MG63 (cell line): Measurements from ENCODE around the gene APBA2. TPM values are rescaled to one million over a fixed set of nuclear protein-coding genes. Genes with fewer than 3 reads are reported as not detected.

Source experiments
- DNase-seq: peaks from one replicate; pipeline ENCODE4 v3.0.0-alpha.2; 2020
- H3K27me3 ChIP-seq: fragments of 250-450 bp; sonication (Bioruptor Pico); 2 replicates; pipeline ENCODE4 v1.5.1; 2020; ENCODE audit warnings: mild to moderate bottlenecking, moderate library complexity
- H3K36me3 ChIP-seq: fragments of 250-450 bp; sonication (Bioruptor Pico); 2 replicates; pipeline ENCODE4 v1.5.1; 2020; ENCODE audit warnings: mild to moderate bottlenecking, moderate library complexity
- H3K4me3 ChIP-seq: fragments of 250-450 bp; sonication (Bioruptor Pico); 2 replicates; pipeline ENCODE4 v1.5.1; 2020; ENCODE audit warnings: mild to moderate bottlenecking, moderate library complexity
- H3K9me3 ChIP-seq: fragments of 250-450 bp; sonication (Bioruptor Pico); 2 replicates; pipeline ENCODE4 v1.5.1; 2020; ENCODE audit warnings: mild to moderate bottlenecking, moderate library complexity
- total RNA-seq: library from RNA; depleted of rRNA; stranded (reverse); fragments of >200 nt; shearing (Covaris generic); gene quantifications from 2 replicates; pipeline ENCODE4 v1.2.3, GENCODE V29; 2014; ENCODE audit warnings: low replicate concordance

The APBA2 gene
- total RNA-seq, 1 experiment from 2014 or later: 28.0 TPM

DNA sequence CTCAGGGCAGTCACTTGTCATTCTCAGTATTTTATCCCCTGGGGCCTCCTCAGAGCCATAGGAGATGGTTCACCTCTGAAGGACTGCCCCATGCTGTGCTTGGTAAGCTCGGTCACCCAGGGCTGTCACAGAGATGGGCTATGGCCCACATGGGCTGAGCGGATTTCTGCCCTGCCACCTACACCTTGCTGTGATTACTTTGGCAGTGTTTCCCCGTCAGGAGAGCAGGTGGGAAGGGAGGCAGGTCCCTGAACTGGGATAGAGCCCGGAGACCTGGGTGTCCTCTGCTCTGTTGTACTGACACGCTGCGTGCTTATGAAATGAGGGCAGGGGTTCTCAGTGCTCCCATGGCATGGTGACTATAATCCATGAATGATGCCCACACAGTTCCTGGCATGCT lies 48.9 kb downstream of the APBA2 start:
- Histone ChIP-seq H3K36me3 (no peaks in the 10 kb centered on the region), H3K27me3 (no peaks in the 10 kb centered on the region), H3K4me3 (no peak overlapping the region), H3K9me3 (no peaks in the 10 kb centered on the region)
- DNase-seq: no peak

GRCh38 chr15:28935316-28935715 lies 49.5 kb downstream of the APBA2 start:
- H3K36me3 ChIP-seq: no peaks in the 10 kb centered on the region
- DNase-seq: no peak
- H3K4me3 ChIP-seq: no peak overlapping the region
- no peaks in the 10 kb centered on the region for H3K9me3 ChIP-seq
- H3K27me3 ChIP-seq: no peaks in the 10 kb centered on the region

DNA sequence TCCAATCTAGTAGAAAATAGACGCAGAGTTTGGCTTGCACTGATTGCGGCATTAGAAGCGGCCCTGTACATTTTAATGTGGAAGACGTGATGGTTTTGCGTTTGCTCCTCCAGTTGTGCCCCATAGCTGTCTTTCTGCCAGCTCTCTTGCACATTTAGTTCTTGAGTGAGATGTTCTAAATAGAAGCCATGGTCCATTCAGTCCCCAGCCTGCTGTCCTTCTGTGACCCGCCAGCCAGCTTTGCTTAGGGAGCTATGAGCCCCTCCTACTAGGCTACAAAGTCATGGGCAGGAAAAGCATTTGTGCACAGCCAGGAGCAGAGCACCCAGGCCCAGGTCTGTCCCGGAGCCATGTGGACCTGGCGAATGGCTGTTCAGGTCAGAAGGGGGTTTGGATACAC lies 50.3 kb downstream of the APBA2 start:
- no peaks in the 10 kb centered on the region for H3K9me3 ChIP-seq

GRCh38 chr15:28936481-28936881 lies 50.7 kb downstream of the APBA2 start:
- no peaks in the 10 kb centered on the region for H3K9me3 ChIP-seq
- no peaks in the 10 kb centered on the region for H3K36me3 ChIP-seq
- no peak overlapping the region for H3K4me3 ChIP-seq
- no peak for DNase-seq
- H3K27me3 ChIP-seq: no peaks in the 10 kb centered on the region

More for the DNA sequence above, 50.3 kb downstream of the APBA2 start:
- DNase-seq: no peak
- no peaks in the 10 kb centered on the region for H3K36me3 ChIP-seq
- no peaks in the 10 kb centered on the region for H3K27me3 ChIP-seq
- no peak overlapping the region for H3K4me3 ChIP-seq

GRCh38 chr15:28937271-28937670 lies 51.5 kb downstream of the APBA2 start:
- no peak for DNase-seq
- no peaks in the 10 kb centered on the region for H3K9me3 ChIP-seq

DNA sequence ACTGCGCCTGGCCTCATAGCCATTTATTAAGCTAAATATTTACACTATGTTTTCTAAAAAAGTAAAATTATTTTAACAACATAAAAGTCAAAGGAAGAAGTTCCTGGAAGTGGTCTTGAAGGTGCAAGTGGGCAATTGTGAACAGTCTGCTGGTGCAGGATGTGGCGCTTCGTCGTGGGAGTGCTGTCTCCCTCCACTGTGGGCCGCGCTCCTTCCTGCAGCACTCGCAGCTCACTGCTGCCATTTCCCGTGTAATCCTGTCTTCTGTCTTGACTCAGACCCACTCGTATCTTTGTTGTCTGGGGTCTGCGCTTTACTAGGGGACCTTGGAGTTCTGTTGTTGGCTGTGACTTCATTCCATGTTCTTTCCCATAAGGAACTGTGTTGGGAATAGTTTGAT lies 56.3 kb downstream of the APBA2 start:
- Histone ChIP-seq H3K4me3 (no peak overlapping the region), H3K27me3 (no peaks in the 10 kb centered on the region), H3K9me3 (no peaks in the 10 kb centered on the region), H3K36me3 (no peaks in the 10 kb centered on the region)
- DNase-seq: no peak

More at GRCh38 chr15:28937271-28937670, 51.5 kb downstream of the APBA2 start:
- H3K27me3 ChIP-seq: no peaks in the 10 kb centered on the region
- H3K4me3 ChIP-seq: no peak overlapping the region
- H3K36me3 ChIP-seq: no peaks in the 10 kb centered on the region

DNA sequence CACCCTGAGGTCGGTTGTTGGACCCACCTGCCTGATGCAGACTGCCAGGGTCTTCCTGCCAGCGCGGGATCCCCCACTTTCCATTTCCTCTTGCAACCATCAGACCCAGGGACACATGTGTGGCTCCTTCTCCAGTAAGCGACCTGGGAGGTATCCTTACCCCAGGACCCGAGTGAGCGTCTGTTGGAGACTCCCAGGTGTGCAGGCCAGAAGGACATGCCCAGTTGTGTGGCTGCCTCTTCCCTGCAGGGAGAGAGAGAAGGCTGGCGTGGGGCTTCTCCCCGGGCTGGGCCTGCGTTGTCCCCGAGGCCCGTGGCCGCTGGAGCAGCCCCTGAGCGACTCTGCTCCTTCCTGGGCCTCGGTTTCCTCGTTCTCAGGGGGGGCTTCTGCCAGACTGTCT lies 56.8 kb downstream of the APBA2 start:
- no peaks in the 10 kb centered on the region for H3K27me3 ChIP-seq
- no peaks in the 10 kb centered on the region for H3K36me3 ChIP-seq
- H3K4me3 ChIP-seq: no peak overlapping the region
- no peak for DNase-seq
- no peaks in the 10 kb centered on the region for H3K9me3 ChIP-seq

- no peaks in the 10 kb centered on the region for H3K27me3 ChIP-seq
- no peak for DNase-seq
- H3K36me3 ChIP-seq: no peaks in the 10 kb centered on the region
- no peak overlapping the region for H3K4me3 ChIP-seq
- no peaks in the 10 kb centered on the region for H3K9me3 ChIP-seq
Measured at GRCh38 chr15:28943146-28943545, 57.4 kb downstream of the APBA2 start.

- DNase-seq: no peak
- H3K4me3 ChIP-seq: no peak overlapping the region
Measured at GRCh38 chr15:28943611-28944230, 57.9 kb downstream of the APBA2 start.

DNA sequence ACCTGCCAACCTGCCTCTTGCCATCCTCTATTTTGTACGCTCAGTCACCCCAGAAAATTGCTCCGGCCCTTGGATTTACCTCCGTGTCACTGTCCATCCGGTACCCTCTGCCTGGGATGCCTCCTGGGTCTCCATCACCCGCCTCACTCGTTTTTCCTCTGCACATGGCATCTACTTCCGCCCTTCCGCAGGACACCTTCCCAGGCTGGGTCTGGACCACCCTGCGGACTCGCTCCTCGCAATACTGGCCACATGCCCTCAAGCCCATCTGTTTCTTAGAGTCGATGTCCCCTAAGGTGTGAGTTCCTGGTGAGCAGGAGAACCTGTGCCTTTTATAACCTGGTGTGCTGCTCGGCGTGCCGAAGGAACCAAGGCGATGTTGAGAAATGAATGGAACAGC lies 58.5 kb downstream of the APBA2 start:
- H3K4me3 ChIP-seq: no peak overlapping the region
- no peaks in the 10 kb centered on the region for H3K36me3 ChIP-seq
- H3K27me3 ChIP-seq: no peaks in the 10 kb centered on the region
- no peaks in the 10 kb centered on the region for H3K9me3 ChIP-seq
- no peak for DNase-seq

More at GRCh38 chr15:28943611-28944230, 57.9 kb downstream of the APBA2 start:
- H3K9me3 ChIP-seq: no peaks in the 10 kb centered on the region
- no peaks in the 10 kb centered on the region for H3K27me3 ChIP-seq
- H3K36me3 ChIP-seq: no peaks in the 10 kb centered on the region

- Histone ChIP-seq H3K36me3 (no peaks in the 10 kb centered on the region), H3K9me3 (no peaks in the 10 kb centered on the region), H3K27me3 (no peaks in the 10 kb centered on the region), H3K4me3 (no peak overlapping the region)
- DNase-seq: no peak
Measured at GRCh38 chr15:28944696-28945300, 59.0 kb downstream of the APBA2 start.

- Histone ChIP-seq H3K27me3 (no peaks in the 10 kb centered on the region), H3K9me3 (no peaks in the 10 kb centered on the region), H3K4me3 (no peak overlapping the region), H3K36me3 (no peaks in the 10 kb centered on the region)
- DNase-seq: no peak
Measured at GRCh38 chr15:28945626-28946230, 60.0 kb downstream of the APBA2 start.

GRCh38 chr15:28946803-28947202 lies 61.0 kb downstream of the APBA2 start:
- no peak for DNase-seq
- Histone ChIP-seq H3K9me3 (no peaks in the 10 kb centered on the region), H3K4me3 (no peak overlapping the region), H3K36me3 (no peaks in the 10 kb centered on the region), H3K27me3 (no peaks in the 10 kb centered on the region)

DNA sequence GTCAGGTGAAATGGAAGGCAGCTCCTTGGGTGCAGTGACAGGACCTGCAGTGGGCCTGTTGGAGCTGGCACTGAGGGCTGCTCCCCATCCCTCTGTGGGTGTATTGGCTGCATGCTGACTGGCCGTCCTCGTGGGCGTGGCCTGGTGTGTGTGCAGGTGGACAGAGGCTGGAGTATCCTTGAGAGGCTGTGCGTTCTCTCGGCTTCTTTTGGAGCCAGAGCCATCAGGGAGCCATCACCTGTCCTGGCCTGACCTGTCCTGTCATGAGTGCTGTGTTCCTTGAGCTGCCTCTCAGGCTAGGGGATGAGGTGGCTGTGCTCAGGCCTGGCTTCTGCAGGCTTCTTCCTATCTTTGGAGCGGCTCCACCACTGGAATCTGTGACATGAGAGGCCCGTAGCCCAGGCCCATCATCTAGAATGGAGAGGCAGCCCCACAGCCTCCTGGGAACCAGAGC lies 61.5 kb downstream of the APBA2 start:
- H3K36me3 ChIP-seq: no peaks in the 10 kb centered on the region
- no peaks in the 10 kb centered on the region for H3K9me3 ChIP-seq
- no peak for DNase-seq
- H3K4me3 ChIP-seq: no peak overlapping the region
- no peaks in the 10 kb centered on the region for H3K27me3 ChIP-seq

DNA sequence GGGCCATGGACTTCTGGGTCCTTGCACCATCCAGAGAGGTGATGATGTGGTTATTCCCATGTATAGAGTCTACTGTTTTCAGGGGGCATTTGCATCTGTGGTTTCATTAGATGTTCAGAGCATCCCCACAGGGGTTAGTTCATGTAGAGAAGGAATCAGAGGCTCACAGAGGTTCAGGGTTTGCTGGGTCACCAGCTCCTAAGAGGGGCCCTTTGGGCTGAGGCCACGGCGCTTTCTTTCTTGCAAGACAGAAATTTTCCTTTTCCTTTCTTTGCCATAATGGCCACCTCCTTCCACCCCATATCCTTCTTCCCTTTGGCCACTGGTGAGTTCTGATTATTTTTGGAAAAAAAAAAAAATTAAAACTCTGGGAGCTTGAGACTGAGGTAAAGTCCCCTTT lies 62.3 kb downstream of the APBA2 start:
- Histone ChIP-seq H3K4me3 (no peak overlapping the region), H3K9me3 (no peaks in the 10 kb centered on the region), H3K36me3 (no peaks in the 10 kb centered on the region), H3K27me3 (no peaks in the 10 kb centered on the region)
- no peak for DNase-seq

GRCh38 chr15:28950916-28951315 lies 65.1 kb downstream of the APBA2 start:
- no peaks in the 10 kb centered on the region for H3K27me3 ChIP-seq
- no peak for DNase-seq
- H3K9me3 ChIP-seq: no peaks in the 10 kb centered on the region
- H3K36me3 ChIP-seq: no peaks in the 10 kb centered on the region
- no peak overlapping the region for H3K4me3 ChIP-seq

DNA sequence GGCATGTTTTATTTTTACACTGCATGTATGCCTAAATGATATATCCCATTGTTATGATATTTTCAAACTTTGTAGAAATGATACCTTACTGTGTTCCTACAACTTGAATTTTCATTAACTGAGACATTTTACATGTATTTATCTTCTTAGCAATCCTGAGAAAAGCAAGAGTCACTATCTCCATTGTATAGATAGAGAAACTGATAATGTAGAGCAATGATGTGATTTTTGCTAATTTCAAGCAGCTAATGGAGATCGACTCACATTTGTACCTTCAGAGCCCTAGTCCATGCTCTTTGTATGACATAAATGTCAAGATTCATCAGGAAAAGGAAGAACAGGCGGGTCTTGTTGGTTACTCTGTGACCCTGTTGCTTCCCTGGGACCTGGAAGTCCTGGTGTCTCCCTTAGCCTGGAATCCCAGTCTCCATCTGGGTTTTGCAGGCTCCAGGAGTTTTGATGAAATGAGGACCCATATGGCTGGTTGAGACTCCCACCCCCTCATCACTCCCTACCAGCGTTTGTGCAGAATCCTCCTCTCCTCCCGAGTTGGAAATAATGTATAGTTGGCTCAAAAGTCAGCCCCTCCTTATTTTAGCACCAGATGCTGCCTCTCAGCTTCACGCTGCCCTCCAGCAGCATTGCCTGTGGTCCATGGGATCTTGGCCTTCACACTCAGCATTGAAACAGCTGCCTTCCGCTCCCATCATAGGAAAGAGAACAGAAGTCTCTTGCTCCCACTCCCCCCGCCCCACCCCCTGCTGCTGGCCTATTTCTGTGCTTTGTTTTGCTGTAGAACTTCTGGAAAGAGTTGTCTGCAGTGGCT lies 67.1 kb downstream of the APBA2 start:
- H3K4me3 ChIP-seq: no peak overlapping the region
- DNase-seq: no peak
- no peaks in the 10 kb centered on the region for H3K27me3 ChIP-seq
- no peaks in the 10 kb centered on the region for H3K9me3 ChIP-seq
- H3K36me3 ChIP-seq: no peaks in the 10 kb centered on the region
